HG03457 (cell line): ENCODE measurements around the gene UPK3B.
"Not testable (repeated sequence)": the region's sequence is repeated elsewhere in the genome, so short reads cannot be mapped to it uniquely, and the experiment has no call there.

Experiments used
- ATAC-seq: cut with Tn5 transposase; IDR thresholded peaks from one replicate; pipeline ENCODE4 v1.9.1; 2021; ENCODE audit warnings: moderate number of reproducible peaks; ENCODE audit not compliant: unreplicated experiment

Gene UPK3B

GRCh38 chr7:76487969-76488368 lies 22.4 kb upstream of the UPK3B start:
- ATAC-seq = not testable (repeated sequence)

- ATAC-seq = not testable (repeated sequence)
These were observed 18.2 kb upstream of the UPK3B start for GRCh38 chr7:76492139-76492538.

- not testable (repeated sequence) for ATAC-seq
These were observed 14.6 kb upstream of the UPK3B start for GRCh38 chr7:76495717-76496116.

DNA sequence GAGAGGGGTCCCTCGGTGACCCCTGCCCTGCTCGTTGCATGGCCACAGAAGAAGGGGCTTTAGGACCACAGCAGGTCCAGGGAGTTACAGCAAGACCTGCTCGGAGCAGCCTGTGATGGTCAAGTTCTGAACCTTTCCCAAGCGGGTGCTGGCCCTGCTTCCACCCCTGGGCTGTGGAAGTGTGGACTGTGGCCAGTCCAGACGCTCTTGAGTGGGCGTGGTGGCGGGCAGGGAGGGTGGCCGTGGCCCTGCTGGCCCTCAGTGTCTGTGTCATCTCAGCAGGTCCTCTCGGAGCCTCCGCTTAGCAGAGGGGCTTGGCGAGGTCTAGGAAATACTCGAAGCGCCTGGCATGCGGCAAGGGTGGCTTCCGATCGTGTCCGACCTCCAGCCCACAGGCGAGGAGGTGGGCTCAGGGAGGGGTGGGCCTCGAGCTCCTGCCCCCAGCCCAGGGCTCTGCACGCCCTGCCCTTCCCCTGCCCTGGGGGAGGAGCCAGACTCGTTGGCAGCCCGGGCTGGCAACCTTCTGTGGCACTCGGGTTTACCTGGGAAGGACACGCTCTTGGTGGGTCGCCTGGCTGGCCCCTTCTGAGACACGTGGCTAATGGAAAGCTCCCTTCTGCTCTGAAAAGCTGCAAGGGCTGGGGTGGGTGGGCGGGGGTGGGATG lies 12.3 kb upstream of the UPK3B start:
- ATAC-seq = not testable (repeated sequence)

- not testable (repeated sequence) for ATAC-seq
These were observed 11.7 kb upstream of the UPK3B start for GRCh38 chr7:76498583-76499200.

- ATAC-seq = not testable (repeated sequence)
These were observed 11.0 kb upstream of the UPK3B start for GRCh38 chr7:76499201-76499923.

GRCh38 chr7:76499924-76500241 lies 10.5 kb upstream of the UPK3B start:
- ATAC-seq = not testable (repeated sequence)

- ATAC-seq = not testable (repeated sequence)
These were observed 8.1 kb upstream of the UPK3B start for GRCh38 chr7:76502224-76502623.

DNA sequence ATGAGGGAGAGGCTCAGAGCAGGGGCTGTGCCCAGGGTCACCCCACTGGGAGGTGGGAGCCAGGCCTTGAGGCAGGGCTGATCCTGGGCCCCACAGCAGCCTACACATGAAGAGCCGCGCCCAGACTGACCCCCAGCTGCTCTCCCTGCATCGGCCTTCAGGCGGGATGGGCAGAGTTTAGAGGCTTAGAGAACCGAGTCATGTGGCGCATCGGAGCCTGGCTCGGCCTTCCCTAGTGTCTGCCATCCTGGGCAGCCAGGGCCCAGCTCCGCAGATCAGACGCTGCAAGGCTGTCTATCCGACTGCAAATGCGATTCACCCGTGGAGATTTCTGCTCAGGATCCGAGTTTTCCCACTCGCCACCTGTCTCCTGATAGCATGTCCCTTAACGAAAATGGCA lies 7.5 kb upstream of the UPK3B start:
- ATAC-seq = not testable (repeated sequence)

GRCh38 chr7:76503244-76503643 lies 7.1 kb upstream of the UPK3B start:
- ATAC-seq = not testable (repeated sequence)

GRCh38 chr7:76504351-76505167 lies 5.8 kb upstream of the UPK3B start:
- ATAC-seq = not testable (repeated sequence)

- no peak for ATAC-seq
These were observed 4.9 kb upstream of the UPK3B start for GRCh38 chr7:76505168-76506080.

DNA sequence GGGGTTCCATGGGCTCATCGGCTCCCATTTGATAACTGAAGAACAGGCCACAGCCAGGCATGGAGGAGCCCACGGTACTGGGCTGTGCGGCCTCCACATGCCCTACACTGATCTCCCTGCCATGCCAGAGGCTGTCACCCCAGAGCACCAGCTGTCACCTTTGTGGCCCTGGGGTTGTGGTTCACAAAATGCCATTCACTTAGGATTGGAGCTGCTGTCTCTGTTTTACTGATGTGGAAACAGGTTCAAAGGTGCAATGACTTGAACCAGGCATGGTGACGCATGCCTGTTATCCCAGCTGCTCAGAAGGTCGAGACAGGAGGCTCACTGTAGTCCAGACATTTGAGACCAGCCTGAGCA lies 4.3 kb upstream of the UPK3B start:
- ATAC-seq = no peak

GRCh38 chr7:76506643-76507042 lies 3.7 kb upstream of the UPK3B start:
- not testable (repeated sequence) for ATAC-seq

- no peak for ATAC-seq
These were observed 2.5 kb upstream of the UPK3B start for GRCh38 chr7:76507723-76508406.

DNA sequence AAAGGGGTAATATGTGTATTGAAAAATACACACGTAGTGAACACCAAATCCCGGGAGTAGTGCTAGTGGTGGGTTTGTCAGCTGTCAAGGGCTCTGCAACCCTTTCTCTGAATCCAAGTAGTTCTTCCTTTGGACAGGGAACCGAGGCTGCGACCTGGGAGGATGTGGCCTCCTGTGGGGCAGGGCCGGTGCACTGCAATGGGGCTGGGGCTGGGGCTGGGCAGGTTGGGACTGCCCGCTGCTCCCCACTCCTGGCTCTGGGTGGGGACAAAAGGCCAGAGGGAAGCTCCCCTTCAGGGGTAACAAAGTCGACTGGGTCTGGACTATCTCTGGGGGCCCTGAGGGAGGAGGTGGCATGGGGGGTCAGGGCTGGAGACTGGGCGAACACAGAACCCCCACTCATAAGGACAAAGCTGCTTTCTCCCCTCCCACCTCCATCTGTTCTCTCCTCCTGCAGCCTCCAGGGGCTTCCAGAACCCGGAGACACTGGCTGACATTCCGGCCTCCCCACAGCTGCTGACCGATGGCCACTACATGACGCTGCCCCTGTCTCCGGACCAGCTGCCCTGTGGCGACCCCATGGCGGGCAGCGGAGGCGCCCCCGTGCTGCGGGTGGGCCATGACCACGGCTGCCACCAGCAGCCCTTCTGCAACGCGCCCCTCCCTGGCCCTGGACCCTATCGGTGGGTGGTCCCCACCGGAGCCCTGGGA lies 1.0 kb downstream of the UPK3B start:
- ATAC-seq = not testable (repeated sequence)

DNA sequence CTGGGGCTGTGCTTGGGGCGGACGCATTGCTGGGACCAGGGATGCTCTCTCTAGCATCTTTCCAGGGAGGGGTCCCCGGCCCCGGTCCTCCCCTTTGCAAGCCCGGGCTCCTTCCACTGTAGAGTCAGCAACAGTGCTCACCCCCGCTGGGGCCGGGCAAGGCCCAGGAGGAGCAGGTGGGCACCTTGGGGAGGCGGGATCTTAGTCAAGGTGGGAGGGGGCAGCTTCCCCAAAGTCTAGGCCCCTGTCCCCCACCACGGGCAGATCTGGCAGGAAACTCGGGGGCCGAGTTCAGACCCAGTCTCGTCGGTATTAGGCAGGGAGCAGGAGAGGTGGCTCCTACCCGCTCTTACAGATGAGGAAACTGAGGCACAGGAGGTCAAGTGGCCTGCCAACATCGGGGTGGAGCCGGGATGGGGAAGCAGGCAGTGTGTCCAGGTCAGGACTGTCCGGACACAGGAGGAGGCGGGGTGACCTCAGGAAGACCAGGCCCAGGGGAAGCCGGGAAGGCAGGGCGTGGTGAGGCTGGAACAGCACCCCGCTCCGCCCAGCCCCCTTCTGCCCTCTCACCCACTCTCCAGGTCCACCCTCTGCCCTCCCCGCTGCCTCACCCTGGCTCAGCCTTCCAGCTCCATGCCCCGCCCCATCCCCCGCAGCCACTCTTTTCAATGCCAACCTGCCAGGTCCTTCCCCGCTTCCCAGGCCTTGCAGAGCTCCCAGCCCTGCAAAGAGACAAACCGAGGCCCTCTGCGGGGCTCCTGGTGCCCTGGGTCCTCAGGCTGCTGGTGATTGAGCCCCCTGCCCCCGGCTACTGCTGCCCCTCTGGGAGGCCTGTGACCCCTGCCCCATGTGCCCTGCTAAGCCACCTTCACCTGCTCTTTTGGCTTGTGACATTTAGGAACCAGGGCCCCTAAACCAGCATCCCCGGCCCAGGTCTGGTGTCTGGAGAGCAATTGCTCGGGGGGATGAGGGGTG lies 1.8 kb downstream of the UPK3B start:
- ATAC-seq = not testable (repeated sequence)
